ENCODE data around the gene CBFA2T2.

DNA sequence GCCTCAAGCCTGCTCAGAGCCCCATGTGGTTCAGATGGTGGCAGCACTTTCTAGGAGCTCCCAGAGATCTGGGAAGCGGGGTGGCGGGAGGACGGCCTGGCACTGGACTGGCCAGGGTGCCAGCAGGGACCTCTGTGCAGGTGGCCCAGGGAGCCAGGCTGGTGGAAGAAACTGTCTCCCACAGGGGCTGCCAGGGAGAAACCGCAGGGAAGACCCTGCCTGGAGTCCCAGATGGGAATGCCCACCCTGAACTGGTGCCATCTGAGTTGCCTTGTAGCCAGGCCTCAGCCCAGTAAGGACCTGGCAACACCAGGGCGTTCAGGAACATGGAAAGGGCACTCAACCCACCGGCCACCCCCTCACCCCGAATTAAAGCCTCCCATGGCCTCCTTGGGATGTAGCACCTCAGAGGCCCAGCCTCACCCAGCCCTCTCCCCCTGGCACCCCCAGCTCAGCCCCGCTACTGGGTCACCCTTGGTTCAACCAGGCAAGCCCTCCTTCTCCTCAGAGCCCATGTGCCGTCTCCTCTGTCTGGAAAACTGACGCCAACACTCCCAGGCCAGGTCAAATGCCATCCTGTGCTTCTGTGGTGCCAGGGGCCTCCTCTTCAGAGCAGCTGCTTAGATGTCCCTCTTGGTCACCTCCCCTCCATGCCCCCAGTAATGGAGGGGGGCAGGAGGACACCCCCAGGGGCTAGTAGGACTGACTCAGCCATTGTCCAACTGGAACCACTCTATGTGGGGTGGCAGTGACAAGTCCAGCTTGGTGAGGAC lies 166.3 kb downstream of the CBFA2T2 start:
- TF ChIP-seq, protein P1, sequence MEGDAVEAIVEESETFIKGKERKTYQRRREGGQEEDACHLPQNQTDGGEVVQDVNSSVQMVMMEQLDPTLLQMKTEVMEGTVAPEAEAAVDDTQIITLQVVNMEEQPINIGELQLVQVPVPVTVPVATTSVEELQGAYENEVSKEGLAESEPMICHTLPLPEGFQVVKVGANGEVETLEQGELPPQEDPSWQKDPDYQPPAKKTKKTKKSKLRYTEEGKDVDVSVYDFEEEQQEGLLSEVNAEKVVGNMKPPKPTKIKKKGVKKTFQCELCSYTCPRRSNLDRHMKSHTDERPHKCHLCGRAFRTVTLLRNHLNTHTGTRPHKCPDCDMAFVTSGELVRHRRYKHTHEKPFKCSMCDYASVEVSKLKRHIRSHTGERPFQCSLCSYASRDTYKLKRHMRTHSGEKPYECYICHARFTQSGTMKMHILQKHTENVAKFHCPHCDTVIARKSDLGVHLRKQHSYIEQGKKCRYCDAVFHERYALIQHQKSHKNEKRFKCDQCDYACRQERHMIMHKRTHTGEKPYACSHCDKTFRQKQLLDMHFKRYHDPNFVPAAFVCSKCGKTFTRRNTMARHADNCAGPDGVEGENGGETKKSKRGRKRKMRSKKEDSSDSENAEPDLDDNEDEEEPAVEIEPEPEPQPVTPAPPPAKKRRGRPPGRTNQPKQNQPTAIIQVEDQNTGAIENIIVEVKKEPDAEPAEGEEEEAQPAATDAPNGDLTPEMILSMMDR (IDR thresholded peaks at IDR 0.05) = no peak
- TF ChIP-seq POLR2A (IDR thresholded peaks at IDR 0.05) = no peak
